HG02870 (cell line): ENCODE data around the gene KRT2.

Source experiments
- ATAC-seq: cut with Tn5 transposase; IDR thresholded peaks from one replicate; pipeline ENCODE4 v1.9.1; 2021; ENCODE audit warnings: mild to moderate bottlenecking, moderate library complexity; ENCODE audit not compliant: unreplicated experiment

KRT2 gene

GRCh38 chr12:52651726-52652261, at the start of gene KRT2:
KRT2 (minus strand) TSS chr12:52652211; CDS start chr12:52652142, 69 bp downstream.
- no peak for ATAC-seq

GRCh38 chr12:52701281-52701680, 49.3 kb upstream of the KRT2 start:
- ATAC-seq: no peak

GRCh38 chr12:52699960-52700359, 47.9 kb upstream of the KRT2 start:
- ATAC-seq: no peak

- ATAC-seq: no peak
Measured at GRCh38 chr12:52699373-52699772, 47.4 kb upstream of the KRT2 start.

GRCh38 chr12:52698651-52699340, 46.8 kb upstream of the KRT2 start:
- ATAC-seq: no peak

GRCh38 chr12:52697058-52697582, 45.1 kb upstream of the KRT2 start:
- ATAC-seq: no peak

GRCh38 chr12:52696588-52696987, 44.6 kb upstream of the KRT2 start:
- no peak for ATAC-seq

- ATAC-seq: no peak
Measured at GRCh38 chr12:52695039-52695438, 43.0 kb upstream of the KRT2 start.

- no peak for ATAC-seq
Measured at GRCh38 chr12:52694151-52694550, 42.1 kb upstream of the KRT2 start.

GRCh38 chr12:52693261-52693660, 41.2 kb upstream of the KRT2 start:
- no peak for ATAC-seq

- no peak for ATAC-seq
Measured at GRCh38 chr12:52692254-52692653, 40.2 kb upstream of the KRT2 start.

GRCh38 chr12:52691841-52692150, 39.8 kb upstream of the KRT2 start:
- ATAC-seq: no peak

GRCh38 chr12:52691076-52691840, 39.2 kb upstream of the KRT2 start:
- ATAC-seq: no peak

- no peak for ATAC-seq
Measured at GRCh38 chr12:52690351-52691075, 38.5 kb upstream of the KRT2 start.

GRCh38 chr12:52689936-52690335, 37.9 kb upstream of the KRT2 start:
- no peak for ATAC-seq

GRCh38 chr12:52689239-52689638, 37.2 kb upstream of the KRT2 start:
- ATAC-seq: no peak

GRCh38 chr12:52688481-52688880, 36.5 kb upstream of the KRT2 start:
- ATAC-seq: no peak

- ATAC-seq: no peak
Measured at GRCh38 chr12:52687497-52688385, 35.7 kb upstream of the KRT2 start.

- no peak for ATAC-seq
Measured at GRCh38 chr12:52686756-52687487, 34.9 kb upstream of the KRT2 start.

- no peak for ATAC-seq
Measured at GRCh38 chr12:52686063-52686462, 34.1 kb upstream of the KRT2 start.
